Measurements from ENCODE around the gene GTF2H1.

DNA sequence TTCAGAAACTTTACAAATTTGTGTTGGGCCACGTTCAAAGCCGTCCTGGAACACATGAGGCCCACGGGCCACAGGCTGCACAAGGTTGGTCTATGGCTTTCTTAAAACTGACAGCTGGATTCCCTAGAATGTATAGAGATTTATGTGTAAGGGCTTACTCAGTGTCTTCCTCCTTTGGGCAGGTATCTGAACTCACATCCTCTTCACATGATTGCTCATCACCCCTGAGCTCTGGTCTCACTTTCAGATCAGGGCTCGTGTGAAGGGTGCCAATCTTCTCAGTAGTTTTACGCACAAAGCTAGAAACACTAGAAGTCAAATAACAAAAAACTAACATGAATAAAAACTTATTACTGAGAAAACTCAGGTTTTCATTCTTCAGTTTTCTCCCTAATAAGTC, 27.5 kb upstream of the GTF2H1 start:
- TF ChIP-seq POLR2A (IDR thresholded peaks at IDR 0.05; ENCODE audit: low read depth, low read length) (no peak), POU2F2 (IDR thresholded peaks at IDR 0.05; ENCODE audit: low read depth, low read length) (no peak), SPI1 (IDR thresholded peaks at IDR 0.05; ENCODE audit: low read depth, low read length) (peak; percentile 65), TAF1 (IDR thresholded peaks at IDR 0.05; ENCODE audit: low read depth, low read length) (no peak)
